ENCODE results near the gene SULT1E1. TPM values are rescaled to one million over a fixed set of nuclear protein-coding genes. Genes with fewer than 3 reads are reported as not detected.
"Not testable (repeated sequence)": the region's sequence is repeated elsewhere in the genome, so short reads cannot be mapped to it uniquely, and the experiment has no call there.

SULT1E1 gene
- total and polyA plus RNA-seq, 2 of the 8 experiments (the other 6 are each of a cell fraction or from before 2014, with no cell fraction given): not detected

DNA sequence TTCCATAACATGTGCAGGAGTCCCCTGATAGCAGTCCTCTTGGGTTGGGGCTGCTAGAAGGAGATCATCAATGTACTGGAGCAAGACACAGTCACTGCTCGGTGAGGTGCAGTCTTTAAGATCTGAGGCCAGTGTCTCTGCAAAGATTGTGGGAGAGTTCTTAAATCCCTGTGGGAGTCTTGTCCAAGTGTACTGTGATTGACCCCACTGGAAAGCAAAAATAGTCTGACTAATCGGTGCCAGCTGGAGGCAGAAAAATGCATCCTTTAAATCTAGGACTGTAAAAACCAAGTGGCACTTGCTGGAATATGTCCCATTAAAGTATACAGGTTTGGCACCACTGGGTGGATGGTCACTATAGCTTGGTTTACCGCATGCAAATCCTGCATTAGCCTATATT, 31.1 kb downstream of the SULT1E1 start:
- no peaks in the 10 kb centered on the region for H3K36me3 ChIP-seq (ENCODE audit: control insufficient read depth in 2 of 4, insufficient read depth in 4 of 4, low read length in 3 of 4)

DNA sequence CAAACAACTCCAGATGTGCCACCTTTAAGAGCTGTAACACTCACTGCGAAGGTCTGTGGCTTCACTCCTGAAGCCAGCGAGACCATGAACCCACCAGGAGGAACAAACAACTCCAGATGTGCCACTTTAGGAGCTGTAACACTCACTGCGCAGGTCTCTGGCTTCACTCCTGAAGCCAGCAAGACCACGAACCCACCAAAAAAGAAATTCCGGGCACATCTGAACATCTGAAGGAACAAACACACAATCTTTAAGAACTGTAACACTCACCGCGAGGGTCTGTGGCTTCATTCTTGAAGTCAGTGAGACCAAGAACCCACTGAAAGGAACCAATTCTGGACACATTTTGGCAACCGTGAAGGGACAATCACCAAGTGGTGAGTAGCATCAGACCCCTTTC, 34.9 kb downstream of the SULT1E1 start:
- H3K79me1 ChIP-seq (ENCODE audit: low read depth, low read length); H3K23ac ChIP-seq (ENCODE audit: insufficient read length); H4K20me1 ChIP-seq (replicated peaks in 1 of 2; ENCODE audit: control insufficient read depth in 1 of 2, insufficient read depth in 2 of 2, low read length in 2 of 2); H3K4ac ChIP-seq (replicated peaks; ENCODE audit: insufficient read length, low read depth, low read length); H3K4me2 ChIP-seq (ENCODE audit: insufficient read depth in 1 of 2, low read depth in 2 of 2, low read length in 2 of 2); DNase-seq (ENCODE audit: low read depth in 1 of 2, low spot score in 2 of 2); POLR2A ChIA-PET (ENCODE audit: partially characterized antibody); H2BK12ac ChIP-seq (ENCODE audit: low read depth, low read length); H2AK5ac ChIP-seq (ENCODE audit: low read depth, low read length); H4K5ac ChIP-seq (ENCODE audit: insufficient read length, low read depth, low read length); H3K14ac ChIP-seq (ENCODE audit: insufficient read length); H3K4me3 ChIP-seq (ENCODE audit: extremely low read depth in 1 of 4, insufficient read depth in 2 of 4, low read depth in 3 of 4, low read length in 4 of 4); H3K4me1 ChIP-seq (replicated peaks in 1 of 4; ENCODE audit: control insufficient read depth in 3 of 4, insufficient read depth in 4 of 4, low read length in 3 of 4); H2AFZ ChIP-seq (ENCODE audit: low read length); H3K23me2 ChIP-seq (ENCODE audit: low read depth, low read length); H3K9me3 ChIP-seq (ENCODE audit: insufficient read depth in 2 of 2, low read depth in 1 of 2, low read length in 1 of 2); H3K27me3 ChIP-seq (replicated peaks in 1 of 4; ENCODE audit: control insufficient read depth in 3 of 4, extremely low read depth in 1 of 4, insufficient read depth in 3 of 4, low read length in 3 of 4); H3K9ac ChIP-seq (replicated peaks in 1 of 4; ENCODE audit: extremely low read depth in 1 of 4, low read depth in 3 of 4, low read length in 3 of 4); H2BK15ac ChIP-seq (ENCODE audit: low read length); H2BK5ac ChIP-seq (ENCODE audit: low read depth, low read length); H2BK20ac ChIP-seq (ENCODE audit: low read length); H4K8ac ChIP-seq (ENCODE audit: extremely low read depth, insufficient read depth, low read length); FAIRE-seq; H3K36me3 ChIP-seq (ENCODE audit: control insufficient read depth in 2 of 4, insufficient read depth in 4 of 4, low read length in 3 of 4); H3K27ac ChIP-seq (ENCODE audit: low read depth, low read length); H3K56ac ChIP-seq (replicated peaks; ENCODE audit: insufficient read length, low read depth, low read length); H3K79me2 ChIP-seq (ENCODE audit: control insufficient read depth in 1 of 2, insufficient read depth in 2 of 2, low read length in 2 of 2); H3K18ac ChIP-seq (ENCODE audit: extremely low read depth, low read length); H2BK120ac ChIP-seq (replicated peaks; ENCODE audit: low read depth, low read length); H4K91ac ChIP-seq (replicated peaks; ENCODE audit: insufficient read length, low read length): not testable (repeated sequence)
- 69% methylated on average over 6 of the region's 8 CpGs; no CpG with 5 or more reads in 1 of the 2 experiments for WGBS, 2 experiments (ENCODE audit: extremely low coverage in 1 of 2, insufficient coverage in 1 of 2, insufficient read length in 1 of 2, insufficient replicate concordance in 2 of 2, low coverage in 1 of 2, low lambda C conversion rate in 2 of 2, missing lambda C conversion rate in 1 of 2)
- CTCF ChIA-PET (ENCODE audit: partially characterized antibody): interaction anchor here (0.9 to 2.7 kb wide), 9 partner anchors 8 to 490 kb away, joined by 3 to 10 read pairs (median 3); no protein-coding TSS in a partner anchor

More for the DNA sequence above, 31.1 kb downstream of the SULT1E1 start:
- FAIRE-seq (no peak), DNase-seq (ENCODE audit: low read depth in 1 of 2, low spot score in 2 of 2) (no peak)
- H3K79me2 ChIP-seq (ENCODE audit: control insufficient read depth in 1 of 2, insufficient read depth in 2 of 2, low read length in 2 of 2): no peaks in the 10 kb centered on the region
- H2BK12ac ChIP-seq (ENCODE audit: low read depth, low read length): no peak overlapping the region
- no peak overlapping the region for H3K4me3 ChIP-seq (ENCODE audit: extremely low read depth in 1 of 4, insufficient read depth in 2 of 4, low read depth in 3 of 4, low read length in 4 of 4)
- H2BK5ac ChIP-seq (ENCODE audit: low read depth, low read length): no peak overlapping the region
- H2BK120ac ChIP-seq (replicated peaks; ENCODE audit: low read depth, low read length): no peak overlapping the region
- H2AK5ac ChIP-seq (ENCODE audit: low read depth, low read length): no peak overlapping the region
- H3K27me3 ChIP-seq (replicated peaks in 1 of 4; ENCODE audit: control insufficient read depth in 3 of 4, extremely low read depth in 1 of 4, insufficient read depth in 3 of 4, low read length in 3 of 4): no peaks in the 10 kb centered on the region
- H3K9me3 ChIP-seq (ENCODE audit: insufficient read depth in 2 of 2, low read depth in 1 of 2, low read length in 1 of 2): no peaks in the 10 kb centered on the region
- CTCF ChIA-PET (ENCODE audit: partially characterized antibody): interaction anchor here (1.7 to 1.9 kb wide), 2 partner anchors 52 to 139 kb away, joined by 5 to 8 read pairs; no protein-coding TSS in a partner anchor
- no peaks in the 10 kb centered on the region for H3K79me1 ChIP-seq (ENCODE audit: low read depth, low read length)
- H4K8ac ChIP-seq (ENCODE audit: extremely low read depth, insufficient read depth, low read length): no peak overlapping the region
- H3K4me1 ChIP-seq (replicated peaks in 1 of 4; ENCODE audit: control insufficient read depth in 3 of 4, insufficient read depth in 4 of 4, low read length in 3 of 4): peaks cover 0 to 8% (median 3%) of the 10 kb centered on the region in 4 experiments; a peak in 3 of 7 replicates
- POLR2A ChIA-PET (ENCODE audit: partially characterized antibody): no interaction called here
- no peak overlapping the region for H2AFZ ChIP-seq (ENCODE audit: low read length)
- H3K14ac ChIP-seq (ENCODE audit: insufficient read length): no peak overlapping the region
- H3K18ac ChIP-seq (ENCODE audit: extremely low read depth, low read length): no peak overlapping the region
- no peak for TF ChIP-seq EGR1 (IDR thresholded peaks at IDR 0.05; ENCODE audit: borderline replicate concordance, low read depth, low read length)
- TF ChIP-seq SP1 (IDR thresholded peaks at IDR 0.05; ENCODE audit: low read depth, low read length): no peak
- H3K9ac ChIP-seq (replicated peaks in 1 of 4; ENCODE audit: extremely low read depth in 1 of 4, low read depth in 3 of 4, low read length in 3 of 4): no peak overlapping the region
- WGBS, 2 experiments (ENCODE audit: extremely low coverage in 1 of 2, insufficient coverage in 1 of 2, insufficient read length in 1 of 2, insufficient replicate concordance in 2 of 2, low coverage in 1 of 2, low lambda C conversion rate in 2 of 2, missing lambda C conversion rate in 1 of 2): 95% methylated on average over 3 of the region's 3 CpGs; no CpG with 5 or more reads in 1 of the 2 experiments
- no peak overlapping the region for H3K4ac ChIP-seq (replicated peaks; ENCODE audit: insufficient read length, low read depth, low read length)
- no peak overlapping the region for H3K27ac ChIP-seq (ENCODE audit: low read depth, low read length)
- H2BK20ac ChIP-seq (ENCODE audit: low read length): no peak overlapping the region
- no peak overlapping the region for H4K91ac ChIP-seq (replicated peaks; ENCODE audit: insufficient read length, low read length)
- H4K5ac ChIP-seq (ENCODE audit: insufficient read length, low read depth, low read length): no peak overlapping the region
- H3K56ac ChIP-seq (replicated peaks; ENCODE audit: insufficient read length, low read depth, low read length): no peak overlapping the region
- H2BK15ac ChIP-seq (ENCODE audit: low read length): no peak overlapping the region
- no peaks in the 10 kb centered on the region for H3K23me2 ChIP-seq (ENCODE audit: low read depth, low read length)
- no peak overlapping the region for H3K4me2 ChIP-seq (ENCODE audit: insufficient read depth in 1 of 2, low read depth in 2 of 2, low read length in 2 of 2)
- no peak overlapping the region for H3K23ac ChIP-seq (ENCODE audit: insufficient read length)
- no peaks in the 10 kb centered on the region for H4K20me1 ChIP-seq (replicated peaks in 1 of 2; ENCODE audit: control insufficient read depth in 1 of 2, insufficient read depth in 2 of 2, low read length in 2 of 2)
